ENCODE results near the gene LYRM4.

Gene LYRM4

DNA sequence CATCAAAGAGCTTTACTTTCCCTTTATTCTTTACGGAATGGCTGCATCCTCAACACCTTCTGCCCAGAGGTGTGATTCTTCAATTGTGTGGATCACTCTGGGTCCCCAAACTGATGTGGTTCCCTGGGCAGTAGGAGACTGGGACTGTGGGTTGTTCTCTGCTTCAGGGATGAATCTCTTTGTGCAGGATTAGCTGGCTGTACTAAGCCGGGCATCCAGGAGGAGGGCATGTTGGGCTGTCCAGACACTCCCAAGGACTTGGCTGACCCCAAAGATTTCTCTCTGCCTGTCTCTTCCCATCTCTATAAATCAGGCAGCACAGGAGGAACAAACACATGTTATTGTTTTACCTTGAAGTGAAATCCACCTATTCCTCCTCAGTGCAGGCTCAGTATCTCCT lies 15.8 kb upstream of the LYRM4 start:
- in situ Hi-C loops (cut with HindIII; ENCODE audit: low pct_unique_long_range_greater_than_20kb, low sequenced_read_pairs), result no loop called here
- DNase-seq (ENCODE audit: low read depth in 1 of 2, low spot score in 1 of 2), result no peak
- TF ChIP-seq JUND (IDR thresholded peaks at IDR 0.05; ENCODE audit: low read depth), result no peak

DNA sequence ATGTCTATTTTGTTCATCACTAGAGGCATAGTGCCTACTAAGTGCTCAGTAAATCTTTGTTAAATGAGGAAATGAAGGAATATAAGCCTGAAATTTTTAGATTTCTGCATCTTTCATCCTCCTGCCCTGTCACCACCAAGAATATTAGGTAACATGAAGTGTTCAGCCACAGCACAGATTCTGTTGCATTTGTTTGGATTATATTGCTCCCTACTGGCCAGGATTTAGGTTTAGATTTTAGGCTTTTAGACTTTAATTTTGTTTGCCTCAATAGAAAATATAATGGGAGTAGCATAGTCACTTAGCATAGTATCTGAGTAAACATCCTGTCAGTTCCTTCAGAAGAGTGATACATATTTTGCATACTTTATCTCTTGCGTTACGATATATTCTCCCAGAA lies 14.7 kb upstream of the LYRM4 start:
- in situ Hi-C loops (cut with HindIII; ENCODE audit: low pct_unique_long_range_greater_than_20kb, low sequenced_read_pairs), result no loop called here
- no peak for DNase-seq (ENCODE audit: low read depth in 1 of 2, low spot score in 1 of 2)
- TF ChIP-seq JUND (IDR thresholded peaks at IDR 0.05; ENCODE audit: low read depth), result no peak

DNA sequence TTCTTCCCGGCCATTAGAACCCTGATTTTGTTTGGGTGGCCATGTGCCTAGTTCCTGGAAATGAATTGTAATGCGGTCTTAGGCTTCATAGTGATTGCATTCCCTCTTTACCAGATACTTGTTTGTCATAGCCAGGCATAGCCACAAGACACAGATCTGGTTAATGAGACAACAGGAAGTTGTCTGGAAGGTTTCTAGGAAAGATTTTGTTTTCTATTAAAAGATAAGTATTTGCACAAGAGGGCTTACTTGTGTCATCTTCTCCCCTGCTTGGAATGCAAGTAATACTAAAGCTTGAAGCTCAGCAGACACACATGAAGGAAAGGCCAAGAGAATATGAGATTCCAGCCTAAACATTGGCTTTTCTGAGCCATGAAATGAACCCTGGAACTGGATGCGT lies 13.5 kb upstream of the LYRM4 start:
- no peak for DNase-seq (ENCODE audit: low read depth in 1 of 2, low spot score in 1 of 2)
- TF ChIP-seq JUND (IDR thresholded peaks at IDR 0.05; ENCODE audit: low read depth), result no peak
- in situ Hi-C loops (cut with HindIII; ENCODE audit: low pct_unique_long_range_greater_than_20kb, low sequenced_read_pairs), result no loop called here

DNA sequence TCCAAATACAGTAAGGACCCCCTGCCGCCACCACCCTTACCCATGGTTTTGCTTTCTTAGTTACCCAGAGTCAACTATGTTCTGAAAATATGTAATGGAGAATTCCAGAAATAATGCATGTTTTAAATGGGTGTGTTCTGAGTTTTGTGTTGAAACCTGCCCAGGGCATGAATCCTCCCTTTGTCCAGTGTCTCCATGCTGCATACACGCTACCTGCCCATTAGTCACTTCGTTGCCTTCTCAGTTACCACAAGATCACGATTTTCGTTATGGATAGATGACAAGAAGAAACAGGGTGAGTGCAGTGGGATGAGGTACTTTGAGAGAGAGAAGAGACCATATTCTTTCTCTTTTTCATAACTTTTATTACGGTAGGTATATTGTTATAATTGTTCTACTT lies 11.2 kb upstream of the LYRM4 start:
- TF ChIP-seq JUND (IDR thresholded peaks at IDR 0.05; ENCODE audit: low read depth), result no peak
- in situ Hi-C loops (cut with HindIII; ENCODE audit: low pct_unique_long_range_greater_than_20kb, low sequenced_read_pairs), result no loop called here
- no peak for DNase-seq (ENCODE audit: low read depth in 1 of 2, low spot score in 1 of 2)

DNA sequence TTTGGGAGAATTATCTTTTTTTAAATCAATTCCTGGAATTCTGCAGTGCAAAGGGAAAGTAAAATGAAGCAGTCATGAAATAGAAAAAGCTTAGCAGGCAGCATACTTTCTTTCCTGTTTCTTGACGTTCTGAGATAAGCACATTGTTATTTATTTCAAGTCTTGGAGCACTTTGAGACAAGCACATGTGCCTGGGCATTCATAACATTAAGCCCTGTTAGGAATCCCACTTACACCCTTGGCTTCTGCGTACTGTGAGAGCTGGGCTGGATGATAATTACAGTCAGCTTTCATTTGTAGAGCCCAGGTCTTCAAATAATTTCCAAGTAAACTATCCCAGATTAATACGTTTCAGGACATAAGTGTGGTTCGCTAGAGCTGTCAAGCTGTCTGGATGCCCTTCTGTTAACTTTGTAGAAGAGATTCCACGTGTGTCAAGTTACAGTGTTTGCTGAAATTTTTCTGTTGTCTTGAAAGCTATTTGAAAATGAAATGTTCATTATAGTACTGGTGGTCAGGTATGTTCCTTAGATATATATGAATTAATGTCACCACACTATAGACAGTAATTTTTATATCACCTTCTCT lies 9.4 kb upstream of the LYRM4 start:
- no peak for TF ChIP-seq JUND (IDR thresholded peaks at IDR 0.05; ENCODE audit: low read depth)
- in situ Hi-C loops (cut with HindIII; ENCODE audit: low pct_unique_long_range_greater_than_20kb, low sequenced_read_pairs), result no loop called here
- no peak for DNase-seq (ENCODE audit: low read depth in 1 of 2, low spot score in 1 of 2)

DNA sequence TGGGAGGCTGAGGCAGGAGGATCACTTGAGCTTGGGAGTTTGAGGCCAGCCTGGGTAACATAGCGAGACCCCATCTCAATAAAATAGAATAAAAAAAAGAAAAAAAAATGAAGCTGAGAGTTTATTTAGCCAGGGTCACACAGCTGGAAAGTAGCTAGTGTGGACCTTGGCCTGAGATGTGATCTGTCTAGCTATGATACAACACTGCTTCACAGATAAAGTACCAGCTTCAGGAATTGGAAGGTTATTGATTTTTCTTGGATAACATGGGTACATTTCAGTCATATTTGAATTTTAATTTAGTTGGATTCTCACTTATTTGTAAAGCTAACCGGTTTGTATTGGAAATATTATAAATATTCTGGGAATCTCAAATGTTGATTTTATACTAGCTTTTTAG lies 5.7 kb upstream of the LYRM4 start:
- in situ Hi-C loops (cut with HindIII; ENCODE audit: low pct_unique_long_range_greater_than_20kb, low sequenced_read_pairs), result no loop called here
- DNase-seq (ENCODE audit: low read depth in 1 of 2, low spot score in 1 of 2), result no peak
- TF ChIP-seq JUND (IDR thresholded peaks at IDR 0.05; ENCODE audit: low read depth), result no peak

DNA sequence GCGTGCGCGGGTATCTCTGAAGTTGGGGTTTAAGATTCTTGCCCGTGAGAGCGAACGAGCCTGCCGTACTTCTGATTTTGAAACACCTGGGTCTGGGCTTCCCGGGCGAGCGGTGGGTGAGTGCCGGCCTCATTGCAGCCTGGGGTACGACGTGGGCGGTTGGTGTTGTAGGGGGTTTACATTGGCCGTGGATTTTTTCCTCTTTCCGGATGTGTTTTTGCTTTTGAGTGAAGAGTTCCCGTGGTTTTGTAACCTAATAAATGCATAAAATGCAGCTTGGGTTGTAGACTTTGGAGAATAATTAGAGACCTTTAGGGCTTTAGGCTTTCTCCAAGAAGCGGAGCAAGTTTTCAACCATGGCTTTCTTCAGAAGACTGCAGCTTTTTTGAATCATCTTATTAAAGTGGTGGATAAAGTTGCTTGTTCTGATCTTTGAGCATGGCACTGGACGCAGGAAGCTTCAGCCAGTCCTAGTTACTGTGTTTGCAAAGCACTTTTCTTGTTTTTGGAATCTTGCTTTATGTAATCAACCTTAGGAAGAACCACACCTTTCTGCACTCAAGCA lies 877 bp upstream of the LYRM4 start:
- no peak for DNase-seq (ENCODE audit: low read depth in 1 of 2, low spot score in 1 of 2)
- in situ Hi-C loops (cut with HindIII; ENCODE audit: low pct_unique_long_range_greater_than_20kb, low sequenced_read_pairs), result no loop called here

DNA sequence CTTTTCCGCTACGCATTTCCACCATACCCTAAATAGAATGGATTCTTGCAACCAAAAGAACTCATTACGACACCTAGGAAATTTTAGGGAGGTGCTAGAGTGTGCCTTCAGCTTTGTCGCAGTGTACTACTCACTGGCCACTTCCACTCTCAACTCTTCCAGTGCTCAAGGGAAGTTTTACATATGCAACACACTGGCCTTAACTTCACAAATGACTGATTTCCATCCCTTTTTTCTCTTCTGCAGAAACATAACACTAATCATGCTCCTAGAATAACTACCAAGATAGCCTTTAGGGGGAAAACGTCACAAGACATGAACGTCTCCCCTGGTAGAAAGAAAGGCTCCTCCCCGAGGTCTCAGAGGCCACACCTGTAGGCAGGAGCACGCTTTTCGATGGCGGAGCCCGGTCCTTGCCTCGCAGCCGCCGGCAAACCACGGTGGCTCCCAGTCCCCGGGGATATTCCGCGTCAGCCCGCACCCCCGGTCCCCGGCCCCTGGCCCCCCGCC lies 584 bp downstream of the LYRM4 start:
- no peak for TF ChIP-seq JUND (IDR thresholded peaks at IDR 0.05; ENCODE audit: low read depth)
- in situ Hi-C loops (cut with HindIII; ENCODE audit: low pct_unique_long_range_greater_than_20kb, low sequenced_read_pairs), result no loop called here
- DNase-seq (ENCODE audit: low read depth in 1 of 2, low spot score in 1 of 2), result peak; percentile 59 to 70

More for the DNA sequence above, 877 bp upstream of the LYRM4 start:
- TF ChIP-seq JUND (IDR thresholded peaks at IDR 0.05; ENCODE audit: low read depth), result no peak

DNA sequence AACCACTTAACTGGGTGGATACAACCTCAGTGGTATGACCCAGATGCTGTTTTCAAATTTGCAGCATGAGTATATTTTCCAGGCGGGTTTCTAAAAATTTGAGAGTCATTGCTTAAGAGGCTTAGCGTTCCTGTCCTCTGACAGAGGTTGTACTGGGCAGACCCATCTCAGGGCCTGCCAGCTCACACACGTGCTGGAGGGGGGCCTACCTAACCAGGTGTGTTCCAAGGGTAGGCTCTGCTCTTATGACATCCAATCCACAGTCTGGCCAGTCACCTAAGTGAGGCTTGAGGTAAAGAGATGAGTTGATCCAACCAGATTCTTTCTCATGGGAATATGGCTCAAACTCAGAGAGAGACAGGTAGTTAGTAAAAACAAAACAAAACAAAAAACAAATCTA lies 1.3 kb downstream of the LYRM4 start:
- in situ Hi-C loops (cut with HindIII; ENCODE audit: low pct_unique_long_range_greater_than_20kb, low sequenced_read_pairs), result no loop called here
- TF ChIP-seq JUND (IDR thresholded peaks at IDR 0.05; ENCODE audit: low read depth), result no peak
- no peak for DNase-seq (ENCODE audit: low read depth in 1 of 2, low spot score in 1 of 2)

DNA sequence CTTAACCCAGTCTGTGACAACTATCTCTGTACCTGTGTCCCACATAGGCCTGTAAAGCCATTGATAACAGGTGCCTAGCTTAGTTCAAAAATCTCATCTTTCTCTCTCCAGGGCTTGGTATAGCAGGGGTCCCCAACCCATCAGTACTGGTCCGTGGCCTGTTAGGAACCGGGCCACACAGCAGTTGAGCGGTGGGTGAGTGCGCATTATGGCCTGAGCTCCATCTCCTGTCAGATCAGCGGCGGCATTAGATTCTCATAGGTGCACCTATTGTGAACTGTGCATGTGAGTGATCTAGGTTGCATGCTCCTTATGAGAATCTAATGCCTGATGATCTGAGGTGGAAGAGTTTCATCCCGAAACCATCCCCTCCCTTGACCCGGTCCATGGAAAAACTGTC lies 3.4 kb downstream of the LYRM4 start:
- in situ Hi-C loops (cut with HindIII; ENCODE audit: low pct_unique_long_range_greater_than_20kb, low sequenced_read_pairs), result no loop called here
- TF ChIP-seq JUND (IDR thresholded peaks at IDR 0.05; ENCODE audit: low read depth), result no peak
- DNase-seq (ENCODE audit: low read depth in 1 of 2, low spot score in 1 of 2), result no peak

DNA sequence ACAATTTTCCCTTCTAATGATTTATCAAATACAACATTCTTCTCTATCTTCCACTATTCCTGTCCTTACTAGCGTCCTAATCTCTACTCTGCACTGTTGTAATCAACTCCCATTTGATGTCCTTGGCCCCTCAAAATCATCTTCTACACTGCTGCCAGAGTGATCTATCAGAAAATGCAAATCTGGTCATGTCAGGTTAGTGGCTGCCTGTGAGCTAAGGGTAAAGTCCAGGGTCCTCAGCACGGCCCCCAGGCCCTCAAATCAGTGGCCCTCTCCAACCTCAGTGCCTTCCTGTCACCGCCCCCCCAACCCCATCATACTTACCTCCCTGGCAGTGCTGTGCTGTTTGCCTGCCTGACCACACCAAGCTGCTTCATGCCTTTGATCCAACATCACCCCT lies 3.8 kb downstream of the LYRM4 start:
- no peak for TF ChIP-seq JUND (IDR thresholded peaks at IDR 0.05; ENCODE audit: low read depth)
- DNase-seq (ENCODE audit: low read depth in 1 of 2, low spot score in 1 of 2), result no peak
- in situ Hi-C loops (cut with HindIII; ENCODE audit: low pct_unique_long_range_greater_than_20kb, low sequenced_read_pairs), result no loop called here

DNA sequence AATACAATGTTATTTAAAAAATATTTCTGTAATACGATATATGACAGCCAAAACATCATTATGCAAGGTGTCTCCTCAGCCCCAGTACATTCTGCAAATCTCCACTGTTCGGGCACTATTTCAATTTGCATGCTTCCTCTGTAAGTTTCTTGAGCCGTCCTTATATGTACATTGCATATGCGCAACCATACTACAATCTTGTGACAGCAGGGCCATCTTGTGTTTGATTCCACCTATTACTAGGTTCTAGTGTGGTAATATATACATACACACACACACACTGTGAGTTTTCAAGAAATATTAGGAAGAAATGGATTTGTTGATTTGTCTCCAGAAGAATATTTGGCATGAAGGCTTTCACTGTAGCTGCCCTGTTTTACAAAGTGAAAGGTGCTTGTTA lies 9.8 kb downstream of the LYRM4 start:
- no peak for TF ChIP-seq JUND (IDR thresholded peaks at IDR 0.05; ENCODE audit: low read depth)
- DNase-seq (ENCODE audit: low read depth in 1 of 2, low spot score in 1 of 2), result no peak
- in situ Hi-C loops (cut with HindIII; ENCODE audit: low pct_unique_long_range_greater_than_20kb, low sequenced_read_pairs), result no loop called here

DNA sequence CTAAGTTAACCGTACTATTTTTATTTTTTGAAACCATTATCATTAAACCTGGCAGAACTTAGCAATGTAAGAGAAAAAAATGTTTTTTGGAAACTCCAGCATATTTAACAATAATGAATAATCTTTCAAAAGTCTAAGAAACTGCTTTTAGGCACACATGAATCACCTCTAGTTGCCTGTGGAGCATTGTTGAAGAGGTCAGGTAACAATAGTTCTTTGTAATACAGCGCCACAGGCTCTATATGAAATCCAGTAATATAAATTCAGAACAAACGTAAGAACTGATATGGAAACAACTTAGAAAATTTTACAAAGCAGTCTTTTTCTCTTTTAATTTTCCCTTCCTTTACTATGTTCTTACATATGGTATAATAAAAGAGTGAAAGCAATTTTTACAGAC lies 10.3 kb downstream of the LYRM4 start:
- in situ Hi-C loops (cut with HindIII; ENCODE audit: low pct_unique_long_range_greater_than_20kb, low sequenced_read_pairs), result no loop called here
- TF ChIP-seq JUND (IDR thresholded peaks at IDR 0.05; ENCODE audit: low read depth), result no peak
- no peak for DNase-seq (ENCODE audit: low read depth in 1 of 2, low spot score in 1 of 2)
